Loucy (cell line): ENCODE results near the gene CDH13.

ENCODE experiments used
- EZH2phosphoT487 ChIP-seq: fragments of 200-600 bp; IDR thresholded peaks from 2 replicates; pipeline ENCODE4 v1.6.1; 2018; ENCODE audit warnings: antibody characterized with exemption, mild to moderate bottlenecking, moderate library complexity, borderline replicate concordance
- TF ChIP-seq, protein P1 (sequence below): fragments of 200-600 bp; sonication (generic); conservative IDR thresholded peaks from 2 replicates; pipeline ENCODE4 v1.5.1; 2014; ENCODE audit warnings: mild to moderate bottlenecking, antibody characterized with exemption, low read length

DNA sequence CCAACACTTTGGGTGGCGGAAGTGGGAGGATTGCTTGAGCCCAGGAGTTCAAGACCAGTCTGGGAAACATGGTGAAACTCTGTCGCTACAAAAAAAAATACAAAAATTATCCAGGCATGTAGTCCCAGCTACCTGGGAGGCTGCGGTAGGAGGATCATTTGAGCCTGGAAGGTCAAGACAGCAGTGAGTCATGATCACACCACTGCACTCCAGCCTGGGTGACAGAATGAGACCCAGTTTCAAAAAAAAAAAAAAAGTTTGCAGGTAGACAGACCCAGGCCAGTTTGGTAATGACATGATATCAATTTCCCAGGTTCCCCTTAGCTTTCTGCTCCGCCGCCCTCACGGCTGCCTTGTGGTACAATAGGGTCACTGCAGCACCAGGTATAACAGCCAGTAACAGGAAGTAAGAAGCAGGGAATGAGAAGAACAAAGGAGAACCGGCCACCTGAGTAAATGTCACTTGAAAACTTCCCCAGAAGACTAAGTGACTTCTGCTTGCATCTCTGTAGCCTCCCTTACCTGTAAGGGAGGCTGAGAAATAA is 979.8 kb downstream of the CDH13 start:
- TF ChIP-seq, protein P1, sequence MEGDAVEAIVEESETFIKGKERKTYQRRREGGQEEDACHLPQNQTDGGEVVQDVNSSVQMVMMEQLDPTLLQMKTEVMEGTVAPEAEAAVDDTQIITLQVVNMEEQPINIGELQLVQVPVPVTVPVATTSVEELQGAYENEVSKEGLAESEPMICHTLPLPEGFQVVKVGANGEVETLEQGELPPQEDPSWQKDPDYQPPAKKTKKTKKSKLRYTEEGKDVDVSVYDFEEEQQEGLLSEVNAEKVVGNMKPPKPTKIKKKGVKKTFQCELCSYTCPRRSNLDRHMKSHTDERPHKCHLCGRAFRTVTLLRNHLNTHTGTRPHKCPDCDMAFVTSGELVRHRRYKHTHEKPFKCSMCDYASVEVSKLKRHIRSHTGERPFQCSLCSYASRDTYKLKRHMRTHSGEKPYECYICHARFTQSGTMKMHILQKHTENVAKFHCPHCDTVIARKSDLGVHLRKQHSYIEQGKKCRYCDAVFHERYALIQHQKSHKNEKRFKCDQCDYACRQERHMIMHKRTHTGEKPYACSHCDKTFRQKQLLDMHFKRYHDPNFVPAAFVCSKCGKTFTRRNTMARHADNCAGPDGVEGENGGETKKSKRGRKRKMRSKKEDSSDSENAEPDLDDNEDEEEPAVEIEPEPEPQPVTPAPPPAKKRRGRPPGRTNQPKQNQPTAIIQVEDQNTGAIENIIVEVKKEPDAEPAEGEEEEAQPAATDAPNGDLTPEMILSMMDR, result no peak; the same call in 1 of the 2 replicates
- TF ChIP-seq EZH2phosphoT487, result no peak
